Ishikawa (cell line): ENCODE measurements around the gene LDB3.
A peak's percentile ranks its signal among the peaks of the same experiment; 100 is the strongest.

Source experiments
- CEBPB ChIP-seq: IDR thresholded peaks from 2 replicates; pipeline ENCODE4 v1.6.1; 2012
- CREB1 ChIP-seq: IDR thresholded peaks from 2 replicates; pipeline ENCODE4 v1.6.1; 2012; ENCODE audit warnings: low read depth
- EGR1 ChIP-seq: IDR thresholded peaks from 2 replicates; pipeline ENCODE4 v1.6.1; 2012
- EP300 ChIP-seq: IDR thresholded peaks from 2 replicates; pipeline ENCODE4 v1.6.1; 2012; ENCODE audit warnings: borderline replicate concordance
- NFIC ChIP-seq: IDR thresholded peaks from 2 replicates; pipeline ENCODE4 v1.6.1; 2012
- RAD21 ChIP-seq: IDR thresholded peaks from 2 replicates; pipeline ENCODE4 v1.6.1; 2012; ENCODE audit warnings: low read depth
- TAF1 ChIP-seq: IDR thresholded peaks from 2 replicates; pipeline ENCODE4 v1.6.1; 2012; ENCODE audit warnings: low read depth, mild to moderate bottlenecking
- TCF12 ChIP-seq: IDR thresholded peaks from 2 replicates; pipeline ENCODE4 v1.6.1; 2012; ENCODE audit warnings: low read depth
- TEAD4 ChIP-seq: IDR thresholded peaks from 2 replicates; pipeline ENCODE4 v1.6.1; 2012
- YY1 ChIP-seq: IDR thresholded peaks from 2 replicates; pipeline ENCODE4 v1.6.1; 2012; ENCODE audit warnings: low read depth
- TF ChIP-seq, protein P1 (sequence below): IDR thresholded peaks from 2 replicates; pipeline ENCODE4 v1.6.1; 2012; ENCODE audit warnings: low read depth, mild to moderate bottlenecking
- TF ChIP-seq, protein P2 (sequence below): IDR thresholded peaks from 2 replicates; pipeline ENCODE4 v1.6.1; 2012
- TF ChIP-seq, protein P3 (sequence below): IDR thresholded peaks from 2 replicates; pipeline ENCODE4 v1.6.1; 2012

DNA sequence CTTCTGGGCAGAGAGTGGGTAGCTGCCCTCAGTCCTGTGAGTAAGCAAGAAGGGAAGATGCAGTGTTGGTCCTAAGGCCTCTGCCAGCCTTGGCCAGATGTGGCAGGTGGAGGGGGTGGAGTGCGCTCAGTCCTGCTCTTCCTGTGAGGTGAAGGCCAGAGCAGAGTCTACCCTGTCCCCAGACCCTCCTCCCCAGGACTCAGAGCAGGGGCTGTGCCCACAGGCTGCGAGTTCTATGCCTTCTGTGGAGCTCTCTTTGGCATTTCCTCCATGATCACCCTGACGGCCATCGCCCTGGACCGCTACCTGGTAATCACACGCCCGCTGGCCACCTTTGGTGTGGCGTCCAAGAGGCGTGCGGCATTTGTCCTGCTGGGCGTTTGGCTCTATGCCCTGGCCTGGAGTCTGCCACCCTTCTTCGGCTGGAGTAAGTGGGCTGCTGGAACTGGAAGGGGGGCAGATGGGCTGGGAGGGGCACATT, 10.0 kb upstream of the LDB3 start:
- TF ChIP-seq, protein P1, sequence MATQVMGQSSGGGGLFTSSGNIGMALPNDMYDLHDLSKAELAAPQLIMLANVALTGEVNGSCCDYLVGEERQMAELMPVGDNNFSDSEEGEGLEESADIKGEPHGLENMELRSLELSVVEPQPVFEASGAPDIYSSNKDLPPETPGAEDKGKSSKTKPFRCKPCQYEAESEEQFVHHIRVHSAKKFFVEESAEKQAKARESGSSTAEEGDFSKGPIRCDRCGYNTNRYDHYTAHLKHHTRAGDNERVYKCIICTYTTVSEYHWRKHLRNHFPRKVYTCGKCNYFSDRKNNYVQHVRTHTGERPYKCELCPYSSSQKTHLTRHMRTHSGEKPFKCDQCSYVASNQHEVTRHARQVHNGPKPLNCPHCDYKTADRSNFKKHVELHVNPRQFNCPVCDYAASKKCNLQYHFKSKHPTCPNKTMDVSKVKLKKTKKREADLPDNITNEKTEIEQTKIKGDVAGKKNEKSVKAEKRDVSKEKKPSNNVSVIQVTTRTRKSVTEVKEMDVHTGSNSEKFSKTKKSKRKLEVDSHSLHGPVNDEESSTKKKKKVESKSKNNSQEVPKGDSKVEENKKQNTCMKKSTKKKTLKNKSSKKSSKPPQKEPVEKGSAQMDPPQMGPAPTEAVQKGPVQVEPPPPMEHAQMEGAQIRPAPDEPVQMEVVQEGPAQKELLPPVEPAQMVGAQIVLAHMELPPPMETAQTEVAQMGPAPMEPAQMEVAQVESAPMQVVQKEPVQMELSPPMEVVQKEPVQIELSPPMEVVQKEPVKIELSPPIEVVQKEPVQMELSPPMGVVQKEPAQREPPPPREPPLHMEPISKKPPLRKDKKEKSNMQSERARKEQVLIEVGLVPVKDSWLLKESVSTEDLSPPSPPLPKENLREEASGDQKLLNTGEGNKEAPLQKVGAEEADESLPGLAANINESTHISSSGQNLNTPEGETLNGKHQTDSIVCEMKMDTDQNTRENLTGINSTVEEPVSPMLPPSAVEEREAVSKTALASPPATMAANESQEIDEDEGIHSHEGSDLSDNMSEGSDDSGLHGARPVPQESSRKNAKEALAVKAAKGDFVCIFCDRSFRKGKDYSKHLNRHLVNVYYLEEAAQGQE, result no peak
- TF ChIP-seq YY1 (0 out of 2 replicates have a peak, but pooled peaks have one; percentile 26), RAD21 (no peak), EP300 (no peak), TEAD4 (no peak), TAF1 (no peak), EGR1 (no peak), CEBPB (no peak), NFIC (peak; percentile 79), CREB1 (no peak), TCF12 (no peak; the same call in 1 of the 2 replicates)
- TF ChIP-seq, protein P2, sequence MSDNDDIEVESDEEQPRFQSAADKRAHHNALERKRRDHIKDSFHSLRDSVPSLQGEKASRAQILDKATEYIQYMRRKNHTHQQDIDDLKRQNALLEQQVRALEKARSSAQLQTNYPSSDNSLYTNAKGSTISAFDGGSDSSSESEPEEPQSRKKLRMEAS, result no peak; the same call in 1 of the 2 replicates
- TF ChIP-seq, protein P3, sequence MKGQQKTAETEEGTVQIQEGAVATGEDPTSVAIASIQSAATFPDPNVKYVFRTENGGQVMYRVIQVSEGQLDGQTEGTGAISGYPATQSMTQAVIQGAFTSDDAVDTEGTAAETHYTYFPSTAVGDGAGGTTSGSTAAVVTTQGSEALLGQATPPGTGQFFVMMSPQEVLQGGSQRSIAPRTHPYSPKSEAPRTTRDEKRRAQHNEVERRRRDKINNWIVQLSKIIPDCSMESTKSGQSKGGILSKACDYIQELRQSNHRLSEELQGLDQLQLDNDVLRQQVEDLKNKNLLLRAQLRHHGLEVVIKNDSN, result no peak
